GM12801 (cell line): Measurements from ENCODE around the gene RGMB.

Experiments used
- TF ChIP-seq, protein P1 (sequence below): IDR thresholded peaks from one replicate; pipeline ENCODE4 v1.5.1; 2011; ENCODE audit warnings: control low read depth; ENCODE audit not compliant: insufficient read length; ENCODE audit errors: extremely low read depth

Gene RGMB

DNA sequence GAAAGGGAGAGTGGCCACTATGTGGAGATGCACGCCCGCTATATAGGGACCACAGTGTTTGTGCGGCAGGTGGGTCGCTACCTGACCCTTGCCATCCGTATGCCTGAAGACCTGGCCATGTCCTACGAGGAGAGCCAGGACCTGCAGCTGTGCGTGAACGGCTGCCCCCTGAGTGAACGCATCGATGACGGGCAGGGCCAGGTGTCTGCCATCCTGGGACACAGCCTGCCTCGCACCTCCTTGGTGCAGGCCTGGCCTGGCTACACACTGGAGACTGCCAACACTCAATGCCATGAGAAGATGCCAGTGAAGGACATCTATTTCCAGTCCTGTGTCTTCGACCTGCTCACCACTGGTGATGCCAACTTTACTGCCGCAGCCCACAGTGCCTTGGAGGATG, 19.8 kb downstream of the RGMB start:
- TF ChIP-seq, protein P1, sequence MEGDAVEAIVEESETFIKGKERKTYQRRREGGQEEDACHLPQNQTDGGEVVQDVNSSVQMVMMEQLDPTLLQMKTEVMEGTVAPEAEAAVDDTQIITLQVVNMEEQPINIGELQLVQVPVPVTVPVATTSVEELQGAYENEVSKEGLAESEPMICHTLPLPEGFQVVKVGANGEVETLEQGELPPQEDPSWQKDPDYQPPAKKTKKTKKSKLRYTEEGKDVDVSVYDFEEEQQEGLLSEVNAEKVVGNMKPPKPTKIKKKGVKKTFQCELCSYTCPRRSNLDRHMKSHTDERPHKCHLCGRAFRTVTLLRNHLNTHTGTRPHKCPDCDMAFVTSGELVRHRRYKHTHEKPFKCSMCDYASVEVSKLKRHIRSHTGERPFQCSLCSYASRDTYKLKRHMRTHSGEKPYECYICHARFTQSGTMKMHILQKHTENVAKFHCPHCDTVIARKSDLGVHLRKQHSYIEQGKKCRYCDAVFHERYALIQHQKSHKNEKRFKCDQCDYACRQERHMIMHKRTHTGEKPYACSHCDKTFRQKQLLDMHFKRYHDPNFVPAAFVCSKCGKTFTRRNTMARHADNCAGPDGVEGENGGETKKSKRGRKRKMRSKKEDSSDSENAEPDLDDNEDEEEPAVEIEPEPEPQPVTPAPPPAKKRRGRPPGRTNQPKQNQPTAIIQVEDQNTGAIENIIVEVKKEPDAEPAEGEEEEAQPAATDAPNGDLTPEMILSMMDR = no peak

DNA sequence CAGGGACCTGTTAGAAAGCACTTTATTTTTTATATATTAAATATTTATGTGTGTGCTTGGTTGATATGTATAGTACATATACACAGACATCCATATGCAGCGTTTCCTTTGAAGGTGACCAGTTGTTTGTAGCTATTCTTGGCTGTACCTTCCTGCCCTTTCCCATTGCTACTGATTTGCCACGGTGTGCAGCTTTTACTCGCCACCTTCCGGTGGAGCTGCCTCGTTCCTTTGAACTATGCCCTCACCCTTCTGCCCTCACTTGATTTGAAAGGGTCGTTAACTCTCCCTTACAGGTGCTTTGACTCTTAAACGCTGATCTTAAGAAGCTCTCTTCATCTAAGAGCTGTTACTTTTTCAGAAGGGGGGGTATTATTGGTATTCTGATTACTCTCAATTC, 20.5 kb downstream of the RGMB start:
- TF ChIP-seq, protein P1 = no peak

DNA sequence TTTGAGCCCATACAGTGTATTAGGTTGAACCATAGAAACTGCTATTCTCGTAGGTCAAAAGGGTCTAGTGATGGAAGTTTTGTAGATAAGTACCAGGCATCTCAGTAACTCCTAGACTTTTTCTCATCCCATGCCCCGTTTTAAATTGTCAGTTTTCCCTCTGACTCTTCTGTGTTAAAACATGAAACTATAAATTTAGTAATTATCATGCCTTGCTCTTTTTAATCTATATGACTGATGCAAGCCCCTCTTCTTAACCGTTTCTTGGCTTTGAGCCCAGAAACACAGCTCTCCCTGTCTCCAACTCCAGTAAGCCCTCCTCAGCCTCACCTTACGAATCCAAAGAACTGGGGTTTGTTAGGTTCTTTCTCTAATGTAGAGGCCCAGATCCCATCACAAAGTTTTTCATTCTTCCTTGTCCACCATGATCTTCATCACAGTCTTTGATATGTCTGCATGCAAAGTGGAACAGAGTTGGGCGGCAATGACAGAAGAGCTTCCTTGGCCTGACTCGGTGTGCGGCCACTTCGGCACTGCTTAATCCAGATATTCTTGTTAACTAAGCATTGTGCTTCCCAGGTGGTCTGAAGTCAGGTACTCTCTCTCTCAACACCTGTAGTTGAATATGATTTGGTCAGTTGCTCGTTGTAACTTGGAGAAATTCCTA, 21.1 kb downstream of the RGMB start:
- TF ChIP-seq, protein P1 = no peak

DNA sequence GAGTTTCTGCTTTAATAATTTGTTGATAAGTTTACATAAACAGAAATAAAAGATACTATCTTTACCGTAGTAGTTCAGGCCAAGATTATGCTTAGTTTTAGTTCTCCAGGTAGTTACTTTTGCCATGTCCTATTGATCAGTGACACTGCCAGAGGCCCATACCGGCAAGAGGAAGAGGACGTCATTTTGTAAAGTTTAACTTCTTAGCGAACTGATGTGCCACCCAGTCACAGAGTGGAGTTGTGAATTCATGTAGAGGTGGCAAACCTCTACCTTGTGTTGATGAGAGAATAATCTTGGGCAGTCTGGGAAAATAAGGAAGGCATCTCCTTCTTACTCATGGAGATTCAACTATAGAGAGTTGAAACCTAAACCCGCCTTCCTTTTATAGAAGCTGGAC, 21.8 kb downstream of the RGMB start:
- TF ChIP-seq, protein P1 = no peak

DNA sequence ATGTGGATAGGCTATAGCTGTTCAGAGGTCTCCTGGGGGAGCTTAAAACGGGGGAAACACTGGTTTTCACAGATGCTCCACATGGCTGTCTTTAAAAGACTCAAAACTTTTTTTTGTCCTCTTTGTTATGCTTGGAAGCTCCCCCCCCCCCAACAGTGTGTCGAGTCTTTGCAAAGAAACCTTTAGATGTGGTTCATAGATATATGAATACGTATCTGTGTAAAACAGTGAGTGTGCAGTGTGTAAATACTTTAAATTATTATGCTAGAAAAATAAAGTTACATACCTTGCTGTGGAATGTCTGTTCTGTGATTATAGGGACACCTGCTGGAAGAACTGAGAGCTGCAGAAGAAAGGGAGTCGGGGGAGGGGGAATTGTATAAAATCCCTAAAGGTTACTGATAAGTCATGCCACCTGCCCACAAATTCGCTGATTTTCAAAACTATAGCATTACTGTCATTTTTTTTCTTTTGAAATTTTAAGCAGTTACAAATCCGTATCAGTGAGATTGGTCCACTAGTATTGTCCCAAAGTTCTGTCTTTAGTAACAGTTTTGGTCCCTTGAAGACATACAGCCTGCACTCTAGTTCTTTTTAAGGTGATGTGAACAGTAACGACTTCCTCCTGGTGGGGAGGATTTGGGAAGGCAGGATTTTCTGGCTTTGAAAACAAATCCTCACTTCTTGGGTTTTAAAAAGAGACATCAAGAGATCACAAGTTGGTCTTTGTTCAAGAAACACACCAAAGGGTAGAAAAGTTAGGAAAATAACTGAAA, 22.9 kb downstream of the RGMB start:
- TF ChIP-seq, protein P1 = no peak

DNA sequence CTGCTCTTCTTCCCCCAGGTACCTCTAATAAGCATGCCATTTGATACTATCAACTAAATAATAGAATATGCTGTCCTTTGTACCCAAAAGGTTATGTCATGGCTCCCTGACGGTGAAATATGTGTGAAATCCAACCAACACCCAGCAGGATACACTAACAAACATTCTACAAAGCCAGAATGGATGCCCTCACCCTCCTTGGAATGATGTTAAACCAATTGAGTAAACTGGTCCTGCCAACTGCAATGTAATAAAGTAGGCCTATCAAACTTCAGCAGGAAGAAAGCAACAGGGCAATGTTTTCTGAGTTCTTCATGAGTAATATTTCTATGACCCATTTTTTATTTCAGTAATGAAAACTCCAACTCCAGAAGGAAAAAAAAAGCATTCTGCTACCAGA, 24.9 kb downstream of the RGMB start:
- TF ChIP-seq, protein P1 = no peak

DNA sequence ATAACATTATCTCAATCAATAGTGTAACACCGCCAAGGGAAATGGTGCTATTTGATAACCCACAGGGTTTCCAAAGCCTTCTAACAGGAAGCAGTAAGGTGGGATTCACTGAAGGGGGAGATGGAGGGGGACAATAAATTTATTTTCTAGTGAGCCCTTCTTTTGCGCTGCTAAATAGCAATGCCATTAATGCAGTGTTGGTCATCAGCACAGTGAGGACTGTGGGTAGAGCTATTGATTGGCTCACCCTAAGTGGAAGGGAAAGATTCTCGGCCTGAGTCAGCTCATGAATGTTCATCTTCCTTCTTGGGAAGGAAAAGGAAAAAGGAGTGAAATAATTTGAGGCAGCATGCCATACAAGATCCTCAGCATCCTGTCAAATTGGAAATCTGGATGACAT, 25.4 kb downstream of the RGMB start:
- TF ChIP-seq, protein P1 = no peak
